Left kidney (tissue), 2 donors: ENCODE results near the gene CLEC2L. TPM values are rescaled to one million over a fixed set of nuclear protein-coding genes. Genes with fewer than 3 reads are reported as not detected.
A peak's percentile ranks its signal among the peaks of the same experiment; 100 is the strongest.

Experiments used
- DNase-seq: peaks from one replicate; pipeline ENCODE4 v3.0.0-alpha.2; 2013
- polyA plus RNA-seq: library from polyadenylated mRNA; unstranded; fragments of 120-200 nt; gene quantifications from one replicate; pipeline ENCODE4 v1.2.1, GENCODE V29; 2013; ENCODE audit not compliant: insufficient read length

The CLEC2L gene
- polyA plus RNA-seq, 1 donor, result 0.68 TPM

GRCh38 chr7:139574618-139575337, 51.3 kb downstream of the CLEC2L start:
- no peak for DNase-seq

GRCh38 chr7:139575338-139575680, 51.8 kb downstream of the CLEC2L start:
- no peak for DNase-seq

GRCh38 chr7:139576179-139576973, 52.9 kb downstream of the CLEC2L start:
- no peak for DNase-seq

- DNase-seq, result no peak
These were observed 57.0 kb downstream of the CLEC2L start for GRCh38 chr7:139580435-139580834.

GRCh38 chr7:139582130-139582650, 58.7 kb downstream of the CLEC2L start:
- no peak for DNase-seq

GRCh38 chr7:139582671-139583155, 59.2 kb downstream of the CLEC2L start:
- no peak for DNase-seq

- no peak for DNase-seq
These were observed 60.5 kb downstream of the CLEC2L start for GRCh38 chr7:139583826-139584553.

GRCh38 chr7:139585042-139585441, 61.6 kb downstream of the CLEC2L start:
- DNase-seq, result no peak

- DNase-seq, result no peak
These were observed 62.8 kb downstream of the CLEC2L start for GRCh38 chr7:139586286-139586685.

- no peak for DNase-seq
These were observed 64.0 kb downstream of the CLEC2L start for GRCh38 chr7:139587535-139587934.

GRCh38 chr7:139588632-139589031, 65.1 kb downstream of the CLEC2L start:
- DNase-seq, result peak; percentile 71

GRCh38 chr7:139589474-139589873, 66.0 kb downstream of the CLEC2L start:
- no peak for DNase-seq

- no peak for DNase-seq
These were observed 68.2 kb downstream of the CLEC2L start for GRCh38 chr7:139591550-139592195.

GRCh38 chr7:139592801-139593461, 69.4 kb downstream of the CLEC2L start:
- no peak for DNase-seq

- no peak for DNase-seq
These were observed 70.6 kb downstream of the CLEC2L start for GRCh38 chr7:139594090-139594489.

Other genes starting within 250 kb of the CLEC2L start
- 22.8 TPM for gene FMC1, start 182.3 kb upstream of the CLEC2L start, polyA plus RNA-seq
- 202 TPM for gene LUC7L2, start 163.8 kb upstream of the CLEC2L start, polyA plus RNA-seq
- gene KLRG2, start 40.0 kb upstream of the CLEC2L start, polyA plus RNA-seq, result 1.1 TPM